Transverse colon (tissue), 3 donors: ENCODE measurements around the gene CDK8.

Experiments
- CTCF ChIP-seq, 5 experiments: fragments of 200-600 bp in 3 of 5; fragments of 450-650 bp in 2 of 5; sonication (generic) in 3 of 5; IDR thresholded peaks; 1 replicate in 2 of 5; 2 replicates in 3 of 5; pipeline ENCODE4 v1.5.1; 2016 to 2017; ENCODE audit warnings: antibody characterized with exemption in 5 of 5, inconsistent platforms in 3 of 5, mild to moderate bottlenecking in 2 of 5, moderate library complexity in 1 of 5
- POLR2A ChIP-seq: fragments of 450-650 bp; IDR thresholded peaks from one replicate; pipeline ENCODE4 v1.6.1; 2016; ENCODE audit warnings: antibody characterized with exemption, mild to moderate bottlenecking, moderate library complexity

- no peak for TF ChIP-seq CTCF (IDR thresholded peaks at IDR 0.05)
- TF ChIP-seq POLR2A, result no peak
Observed at GRCh38 chr13:26324294-26324693, 70.4 kb downstream of the CDK8 start.
